CD4-positive, alpha-beta T cell (primary cell): ENCODE results near the gene ESR2. TPM values are rescaled to one million over a fixed set of nuclear protein-coding genes. Genes with fewer than 3 reads are reported as not detected.

Experiments
- ATAC-seq: fragments of 200-7000 bp; cut with Tn5 transposase; one replicate; pipeline ENCODE4 v1.10.0; 2022; ENCODE audit warnings: mild to moderate bottlenecking; ENCODE audit not compliant: poor library complexity
- CTCF ChIA-PET: fragments of 350-600 bp; sonication (Branson Sonifier 250); formaldehyde crosslinking; loops from one replicate; lab custom pipeline; 2021; ENCODE audit warnings: antibody characterized with exemption, inconsistent platforms; lab: Charles Lee
- POLR2A ChIA-PET: fragments of 350-600 bp; sonication (Branson Sonifier 250); formaldehyde crosslinking; loops from one replicate; lab custom pipeline; 2021; ENCODE audit warnings: antibody characterized with exemption, inconsistent platforms; lab: Charles Lee
- DNase-seq, 14 experiments: peaks; one replicate each; pipeline ENCODE4 v3.0.0-alpha.2; 2013 to 2020; ENCODE audit warnings: mixed read lengths in 2 of 14
- H3K27ac ChIP-seq, 2 donors: one replicate each; pipeline versions ENCODE4 v1.5.1 to v1.7.0; 2013; ENCODE audit warnings: low read length in 2 of 2, low read depth in 1 of 2, mild to moderate bottlenecking in 1 of 2
- H3K27me3 ChIP-seq, 2 experiments: 1 replicate in 1 of 2; 2 replicates in 1 of 2; pipeline versions ENCODE4 v1.6.1 to v1.7.0; 2013; ENCODE audit warnings: low read length in 2 of 2, control low read depth in 1 of 2, mild to moderate bottlenecking in 1 of 2, moderate library complexity in 1 of 2; ENCODE audit not compliant: insufficient read depth in 2 of 2, control insufficient read depth in 1 of 2
- H3K36me3 ChIP-seq: one replicate; pipeline ENCODE4 v1.6.1; 2013; ENCODE audit warnings: low read length, control low read depth; ENCODE audit not compliant: insufficient read depth
- H3K4me1 ChIP-seq: one replicate; pipeline ENCODE4 v1.6.1; 2013; ENCODE audit warnings: low read length, control low read depth; ENCODE audit not compliant: insufficient read depth
- H3K4me3 ChIP-seq: one replicate; pipeline ENCODE4 v1.5.1; 2013; ENCODE audit warnings: mild to moderate bottlenecking, low read length, moderate library complexity
- H3K9me3 ChIP-seq, 2 experiments: 1 replicate in 1 of 2; 2 replicates in 1 of 2; pipeline versions ENCODE4 v1.6.1 to v1.7.0; 2013; ENCODE audit warnings: low read length in 2 of 2, mild to moderate bottlenecking in 2 of 2, control low read depth in 1 of 2, moderate library complexity in 1 of 2; ENCODE audit not compliant: control insufficient read depth in 1 of 2, insufficient read depth in 1 of 2
- H3K27ac Mint-ChIP-seq: one replicate; pipeline ENCODE4 v1.8.0; 2020; ENCODE audit warnings: mixed read lengths
- H3K27me3 Mint-ChIP-seq: one replicate; pipeline ENCODE4 v1.8.0; 2021; ENCODE audit warnings: mixed read lengths
- H3K36me3 Mint-ChIP-seq: one replicate; pipeline ENCODE4 v1.8.0; 2021; ENCODE audit warnings: low read depth, mixed read lengths
- H3K4me1 Mint-ChIP-seq: one replicate; pipeline ENCODE4 v1.8.0; 2021; ENCODE audit warnings: low read depth, mixed read lengths
- H3K4me3 Mint-ChIP-seq: one replicate; pipeline ENCODE4 v1.8.0; 2020; ENCODE audit warnings: mild to moderate bottlenecking, mixed read lengths
- H3K9me3 Mint-ChIP-seq: one replicate; pipeline ENCODE4 v1.8.0; 2020; ENCODE audit warnings: mixed read lengths
- intact Hi-C, 2 experiments: fragments of 100-400 bp; cut with DNase I in 1 of 2; cut with micrococcal nuclease in 1 of 2; formaldehyde crosslinking; loops; one replicate each; pipeline versions ENCODE4 v1.15.1 to v1.9.0; 2023 to 2025; cut with DNase I, micrococcal nuclease
- total RNA-seq, 174 experiments: library from RNA in 2 of 174; stranded (reverse) in 2 of 174; gene quantifications; one replicate each; pipeline ENCODE4 v1.2.3 and lab custom pipeline; 2021 to 2026
- TF ChIP-seq, protein P1 (sequence below): fragments of 200-600 bp; IDR thresholded peaks from one replicate; pipeline ENCODE4 v1.8.0; 2022; ENCODE audit warnings: antibody characterized with exemption, mild to moderate bottlenecking

Gene ESR2
- total RNA-seq, 2 experiments from 2014 or later, result 0.08 TPM; not detected in 1

GRCh38 chr14:64187331-64187730 is 106.8 kb downstream of the ESR2 start:
- H3K4me1 Mint-ChIP-seq, result no peaks in the 10 kb centered on the region
- H3K27ac ChIP-seq, result no peak overlapping the region
- no peaks in the 10 kb centered on the region for H3K27me3 ChIP-seq
- H3K4me1 ChIP-seq, result no peaks in the 10 kb centered on the region
- H3K36me3 ChIP-seq, result peaks cover 71% of the 10 kb centered on the region
- POLR2A ChIA-PET, result no interaction called here
- no peak overlapping the region for H3K4me3 Mint-ChIP-seq
- ATAC-seq (no peak), DNase-seq (no peak)
- no peaks in the 10 kb centered on the region for H3K9me3 Mint-ChIP-seq
- H3K27me3 Mint-ChIP-seq, result no peaks in the 10 kb centered on the region
- peaks cover 84% of the 10 kb centered on the region for H3K36me3 Mint-ChIP-seq
- TF ChIP-seq, protein P1, sequence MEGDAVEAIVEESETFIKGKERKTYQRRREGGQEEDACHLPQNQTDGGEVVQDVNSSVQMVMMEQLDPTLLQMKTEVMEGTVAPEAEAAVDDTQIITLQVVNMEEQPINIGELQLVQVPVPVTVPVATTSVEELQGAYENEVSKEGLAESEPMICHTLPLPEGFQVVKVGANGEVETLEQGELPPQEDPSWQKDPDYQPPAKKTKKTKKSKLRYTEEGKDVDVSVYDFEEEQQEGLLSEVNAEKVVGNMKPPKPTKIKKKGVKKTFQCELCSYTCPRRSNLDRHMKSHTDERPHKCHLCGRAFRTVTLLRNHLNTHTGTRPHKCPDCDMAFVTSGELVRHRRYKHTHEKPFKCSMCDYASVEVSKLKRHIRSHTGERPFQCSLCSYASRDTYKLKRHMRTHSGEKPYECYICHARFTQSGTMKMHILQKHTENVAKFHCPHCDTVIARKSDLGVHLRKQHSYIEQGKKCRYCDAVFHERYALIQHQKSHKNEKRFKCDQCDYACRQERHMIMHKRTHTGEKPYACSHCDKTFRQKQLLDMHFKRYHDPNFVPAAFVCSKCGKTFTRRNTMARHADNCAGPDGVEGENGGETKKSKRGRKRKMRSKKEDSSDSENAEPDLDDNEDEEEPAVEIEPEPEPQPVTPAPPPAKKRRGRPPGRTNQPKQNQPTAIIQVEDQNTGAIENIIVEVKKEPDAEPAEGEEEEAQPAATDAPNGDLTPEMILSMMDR, result no peak
- no peak overlapping the region for H3K27ac Mint-ChIP-seq
- intact Hi-C loops, result no loop called here
- H3K9me3 ChIP-seq, result peaks cover 0 to 5% of the 10 kb centered on the region in 2 experiments
- no peak overlapping the region for H3K4me3 ChIP-seq
- CTCF ChIA-PET, result no interaction called here

- CTCF ChIA-PET, result no interaction called here
Measured at GRCh38 chr14:64186231-64187129, 107.7 kb downstream of the ESR2 start.

DNA sequence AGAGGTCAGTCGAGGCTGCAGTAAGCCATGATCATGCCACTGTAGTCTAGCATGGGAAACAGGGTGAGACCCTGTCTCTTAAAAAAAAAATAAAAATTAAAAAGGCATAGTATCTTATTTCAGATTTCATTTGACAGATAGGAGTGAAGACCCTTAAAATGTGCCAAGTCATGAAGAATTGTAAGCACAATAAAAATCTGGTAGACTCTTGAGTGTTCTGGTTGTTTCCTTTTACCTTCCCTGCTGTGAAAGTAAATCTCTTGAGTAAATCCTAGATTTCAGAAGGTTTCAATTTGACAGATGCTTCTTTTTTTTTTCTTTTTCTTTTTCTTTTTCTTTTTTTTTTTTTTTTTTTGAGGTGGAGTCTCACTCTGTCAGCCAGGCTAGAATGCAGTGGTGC is 109.0 kb downstream of the ESR2 start:
- CTCF ChIA-PET, result no interaction called here
- ATAC-seq, result no peak
- Mint-ChIP-seq H3K36me3 (peaks cover 76% of the 10 kb centered on the region), H3K27ac (no peak overlapping the region), H3K4me1 (no peaks in the 10 kb centered on the region), H3K27me3 (no peaks in the 10 kb centered on the region), H3K4me3 (no peak overlapping the region), H3K9me3 (no peaks in the 10 kb centered on the region)
- DNase-seq, result no peak
- H3K9me3 ChIP-seq, result peaks cover 0 to 5% of the 10 kb centered on the region in 2 experiments
- H3K27me3 ChIP-seq, result no peaks in the 10 kb centered on the region
- H3K4me1 ChIP-seq, result no peaks in the 10 kb centered on the region
- H3K36me3 ChIP-seq, result peaks cover 57% of the 10 kb centered on the region
- TF ChIP-seq, protein P1, result no peak
- POLR2A ChIA-PET, result no interaction called here
- H3K4me3 ChIP-seq, result no peak overlapping the region
- no peak overlapping the region for H3K27ac ChIP-seq
- intact Hi-C loops, result no loop called here

More at GRCh38 chr14:64186231-64187129, 107.7 kb downstream of the ESR2 start:
- Histone ChIP-seq H3K27me3 (no peaks in the 10 kb centered on the region), H3K27ac (no peak overlapping the region), H3K4me1 (no peaks in the 10 kb centered on the region), H3K9me3 (peaks cover 0 to 5% of the 10 kb centered on the region in 2 experiments), H3K4me3 (no peak overlapping the region), H3K36me3 (peaks cover 63% of the 10 kb centered on the region)
- Mint-ChIP-seq H3K36me3 (peaks cover 80% of the 10 kb centered on the region), H3K9me3 (no peaks in the 10 kb centered on the region), H3K27ac (no peak overlapping the region), H3K27me3 (no peaks in the 10 kb centered on the region), H3K4me1 (no peaks in the 10 kb centered on the region), H3K4me3 (no peak overlapping the region)
- ATAC-seq (no peak), DNase-seq (no peak)
- POLR2A ChIA-PET, result no interaction called here
- TF ChIP-seq, protein P1, result no peak
- intact Hi-C loops, result no loop called here
